ENCODE data around the gene RXYLT1. TPM values are rescaled to one million over a fixed set of nuclear protein-coding genes. Genes with fewer than 3 reads are reported as not detected.

The RXYLT1 gene
- total RNA-seq, 1 donor from 2014 or later = 26.5 TPM

GRCh38 chr12:63766498-63766897 lies 13.2 kb upstream of the RXYLT1 start:
- Mint-ChIP-seq H3K27me3 (ENCODE audit: insufficient read depth) (peaks cover 17% of the 10 kb centered on the region), H3K27ac (no peak overlapping the region), H3K36me3 (ENCODE audit: low read depth) (no peaks in the 10 kb centered on the region), H3K9me3 (peaks cover 10% of the 10 kb centered on the region), H3K4me3 (no peak overlapping the region), H3K4me1 (ENCODE audit: low read depth) (no peaks in the 10 kb centered on the region)
- no peak for DNase-seq (ENCODE audit: low spot score)
- intact Hi-C loops (cut with micrococcal nuclease) = no loop called here

- no peak for DNase-seq (ENCODE audit: low spot score)
- H3K27me3 Mint-ChIP-seq (ENCODE audit: insufficient read depth) = peaks cover 14% of the 10 kb centered on the region
- no peak overlapping the region for H3K27ac Mint-ChIP-seq
- H3K36me3 Mint-ChIP-seq (ENCODE audit: low read depth) = no peaks in the 10 kb centered on the region
- H3K4me3 Mint-ChIP-seq = no peak overlapping the region
- peaks cover 10% of the 10 kb centered on the region for H3K9me3 Mint-ChIP-seq
- intact Hi-C loops (cut with micrococcal nuclease) = loop anchor here (5.0 to 10.0 kb wide), 2 partner anchors 1103 to 1516 kb away; no protein-coding TSS in a partner anchor
- no peaks in the 10 kb centered on the region for H3K4me1 Mint-ChIP-seq (ENCODE audit: low read depth)
Observed at GRCh38 chr12:63770375-63770774, 9.3 kb upstream of the RXYLT1 start.

- no peak for DNase-seq (ENCODE audit: low spot score)
- H3K4me1 Mint-ChIP-seq (ENCODE audit: low read depth) = peaks cover 18% of the 10 kb centered on the region
- no peaks in the 10 kb centered on the region for H3K27me3 Mint-ChIP-seq (ENCODE audit: insufficient read depth)
- H3K9me3 Mint-ChIP-seq = no peaks in the 10 kb centered on the region
- no peak overlapping the region for H3K4me3 Mint-ChIP-seq
- intact Hi-C loops (cut with micrococcal nuclease) = loop anchor here (5.0 to 10.0 kb wide), 2 partner anchors 65 to 1523 kb away; partner anchors contain the start of gene SRGAP1
- H3K27ac Mint-ChIP-seq = no peak overlapping the region
- peaks cover 12% of the 10 kb centered on the region for H3K36me3 Mint-ChIP-seq (ENCODE audit: low read depth)
Observed at GRCh38 chr12:63777340-63777739, 2.4 kb upstream of the RXYLT1 start.

- intact Hi-C loops (cut with micrococcal nuclease) = loop anchor here (5.0 to 10.0 kb wide), 2 partner anchors 975 to 1178 kb away; partner anchors contain the start of gene GNS
- Mint-ChIP-seq H3K27me3 (ENCODE audit: insufficient read depth) (no peaks in the 10 kb centered on the region), H3K9me3 (no peaks in the 10 kb centered on the region), H3K36me3 (ENCODE audit: low read depth) (peaks cover 39% of the 10 kb centered on the region), H3K4me3 (no peak overlapping the region), H3K27ac (no peak overlapping the region), H3K4me1 (ENCODE audit: low read depth) (peaks cover 18% of the 10 kb centered on the region)
- no peak for DNase-seq (ENCODE audit: low spot score)
Observed at GRCh38 chr12:63782466-63782865, 2.8 kb downstream of the RXYLT1 start.

- H3K36me3 Mint-ChIP-seq (ENCODE audit: low read depth) = peaks cover 55% of the 10 kb centered on the region
- DNase-seq (ENCODE audit: low spot score) = no peak
Observed at GRCh38 chr12:63787306-63787705, 7.6 kb downstream of the RXYLT1 start.

GRCh38 chr12:63790608-63790945 lies 10.9 kb downstream of the RXYLT1 start:
- Mint-ChIP-seq H3K9me3 (no peaks in the 10 kb centered on the region), H3K36me3 (ENCODE audit: low read depth) (peaks cover 36% of the 10 kb centered on the region), H3K27me3 (ENCODE audit: insufficient read depth) (no peaks in the 10 kb centered on the region), H3K27ac (no peak overlapping the region), H3K4me3 (no peak overlapping the region), H3K4me1 (ENCODE audit: low read depth) (peaks cover 5% of the 10 kb centered on the region)
- intact Hi-C loops (cut with micrococcal nuclease) = no loop called here
- DNase-seq (ENCODE audit: low spot score) = no peak

More at GRCh38 chr12:63787306-63787705, 7.6 kb downstream of the RXYLT1 start:
- intact Hi-C loops (cut with micrococcal nuclease) = loop anchor here (10.0 kb wide), 1 partner anchor 1183 kb away; no protein-coding TSS in a partner anchor
- H3K4me1 Mint-ChIP-seq (ENCODE audit: low read depth) = peaks cover 5% of the 10 kb centered on the region
- H3K9me3 Mint-ChIP-seq = no peaks in the 10 kb centered on the region
- H3K27me3 Mint-ChIP-seq (ENCODE audit: insufficient read depth) = no peaks in the 10 kb centered on the region
- H3K27ac Mint-ChIP-seq = no peak overlapping the region
- H3K4me3 Mint-ChIP-seq = no peak overlapping the region

GRCh38 chr12:63792338-63792737 lies 12.6 kb downstream of the RXYLT1 start:
- DNase-seq (ENCODE audit: low spot score) = no peak
- no peak overlapping the region for H3K4me3 Mint-ChIP-seq
- peaks cover 5% of the 10 kb centered on the region for H3K4me1 Mint-ChIP-seq (ENCODE audit: low read depth)
- H3K36me3 Mint-ChIP-seq (ENCODE audit: low read depth) = peaks cover 29% of the 10 kb centered on the region
- no peaks in the 10 kb centered on the region for H3K9me3 Mint-ChIP-seq
- H3K27me3 Mint-ChIP-seq (ENCODE audit: insufficient read depth) = no peaks in the 10 kb centered on the region
- intact Hi-C loops (cut with micrococcal nuclease) = no loop called here
- no peak overlapping the region for H3K27ac Mint-ChIP-seq

GRCh38 chr12:63795032-63795687 lies 15.5 kb downstream of the RXYLT1 start:
- Mint-ChIP-seq H3K4me1 (ENCODE audit: low read depth) (no peaks in the 10 kb centered on the region), H3K27ac (no peak overlapping the region), H3K36me3 (ENCODE audit: low read depth) (peaks cover 10% of the 10 kb centered on the region), H3K4me3 (no peak overlapping the region), H3K27me3 (ENCODE audit: insufficient read depth) (no peaks in the 10 kb centered on the region), H3K9me3 (no peaks in the 10 kb centered on the region)
- intact Hi-C loops (cut with micrococcal nuclease) = no loop called here
- no peak for DNase-seq (ENCODE audit: low spot score)

GRCh38 chr12:63795944-63796343 lies 16.2 kb downstream of the RXYLT1 start:
- Mint-ChIP-seq H3K4me1 (ENCODE audit: low read depth) (no peaks in the 10 kb centered on the region), H3K27ac (no peak overlapping the region), H3K36me3 (ENCODE audit: low read depth) (peaks cover 4% of the 10 kb centered on the region)

GRCh38 chr12:63802012-63802608 lies 22.4 kb downstream of the RXYLT1 start:
- H3K4me3 Mint-ChIP-seq = no peak overlapping the region
- H3K27ac Mint-ChIP-seq = no peak overlapping the region
- intact Hi-C loops (cut with micrococcal nuclease) = loop anchor here (1.0 to 5.0 kb wide), 3 partner anchors 130 to 700 kb away; no protein-coding TSS in a partner anchor
- no peaks in the 10 kb centered on the region for H3K27me3 Mint-ChIP-seq (ENCODE audit: insufficient read depth)
- H3K9me3 Mint-ChIP-seq = no peaks in the 10 kb centered on the region
- peaks cover 4% of the 10 kb centered on the region for H3K36me3 Mint-ChIP-seq (ENCODE audit: low read depth)
- no peak for DNase-seq (ENCODE audit: low spot score)
- H3K4me1 Mint-ChIP-seq (ENCODE audit: low read depth) = no peaks in the 10 kb centered on the region

More at GRCh38 chr12:63795944-63796343, 16.2 kb downstream of the RXYLT1 start:
- Mint-ChIP-seq H3K4me3 (no peak overlapping the region), H3K9me3 (no peaks in the 10 kb centered on the region), H3K27me3 (ENCODE audit: insufficient read depth) (no peaks in the 10 kb centered on the region)
- DNase-seq (ENCODE audit: low spot score) = no peak
- intact Hi-C loops (cut with micrococcal nuclease) = no loop called here

- Mint-ChIP-seq H3K27me3 (ENCODE audit: insufficient read depth) (no peaks in the 10 kb centered on the region), H3K27ac (no peak overlapping the region), H3K4me1 (ENCODE audit: low read depth) (peaks cover 6% of the 10 kb centered on the region), H3K36me3 (ENCODE audit: low read depth) (peaks cover 7% of the 10 kb centered on the region), H3K4me3 (no peak overlapping the region), H3K9me3 (no peaks in the 10 kb centered on the region)
- intact Hi-C loops (cut with micrococcal nuclease) = loop anchor here (5.0 kb wide), 1 partner anchor 702 kb away; no protein-coding TSS in a partner anchor
- DNase-seq (ENCODE audit: low spot score) = no peak
Observed at GRCh38 chr12:63804746-63805145, 25.0 kb downstream of the RXYLT1 start.

GRCh38 chr12:63805704-63806672 lies 26.3 kb downstream of the RXYLT1 start:
- intact Hi-C loops (cut with micrococcal nuclease) = no loop called here
- H3K36me3 Mint-ChIP-seq (ENCODE audit: low read depth) = peaks cover 7% of the 10 kb centered on the region
- H3K4me1 Mint-ChIP-seq (ENCODE audit: low read depth) = peaks cover 9% of the 10 kb centered on the region
- H3K27me3 Mint-ChIP-seq (ENCODE audit: insufficient read depth) = no peaks in the 10 kb centered on the region
- no peak overlapping the region for H3K27ac Mint-ChIP-seq
- no peak for DNase-seq (ENCODE audit: low spot score)
- no peak overlapping the region for H3K4me3 Mint-ChIP-seq
- no peaks in the 10 kb centered on the region for H3K9me3 Mint-ChIP-seq
